Measurements from ENCODE around the gene OGN.
A peak's percentile ranks its signal among the peaks of the same experiment; 100 is the strongest.

OGN gene

GRCh38 chr9:92349771-92350739 is 54.3 kb downstream of the OGN start:
- H3K9me3 ChIP-seq (ENCODE audit: control insufficient read depth in 2 of 2, low read length in 2 of 2) = no peaks in the 10 kb centered on the region
- peak overlapping the region; percentile 53 for H3K27ac ChIP-seq (ENCODE audit: low read length)
- H3K9ac ChIP-seq (ENCODE audit: low read length in 2 of 2) = peak overlapping the region in 1 of 2 donors; percentile 57
- H3K4me1 ChIP-seq (ENCODE audit: control insufficient read depth, insufficient read depth, low read length) = peaks cover 5% of the 10 kb centered on the region
- H3K4me3 ChIP-seq (ENCODE audit: low read length in 2 of 2) = no peak overlapping the region
- H3K36me3 ChIP-seq (ENCODE audit: control insufficient read depth in 2 of 2, insufficient read depth in 2 of 2, low read length in 2 of 2) = no peaks in the 10 kb centered on the region
- H3K27me3 ChIP-seq (ENCODE audit: control insufficient read depth in 1 of 2, insufficient read depth in 2 of 2, low read length in 2 of 2) = no peaks in the 10 kb centered on the region

- H3K27ac ChIP-seq (ENCODE audit: low read length) = no peak overlapping the region
- H3K9ac ChIP-seq (ENCODE audit: low read length in 2 of 2) = no peak overlapping the region
- no peak overlapping the region for H3K4me3 ChIP-seq (ENCODE audit: low read length in 2 of 2)
- no peaks in the 10 kb centered on the region for H3K27me3 ChIP-seq (ENCODE audit: control insufficient read depth in 1 of 2, insufficient read depth in 2 of 2, low read length in 2 of 2)
- H3K36me3 ChIP-seq (ENCODE audit: control insufficient read depth in 2 of 2, insufficient read depth in 2 of 2, low read length in 2 of 2) = no peaks in the 10 kb centered on the region
- H3K9me3 ChIP-seq (ENCODE audit: control insufficient read depth in 2 of 2, low read length in 2 of 2) = no peaks in the 10 kb centered on the region
- H3K4me1 ChIP-seq (ENCODE audit: control insufficient read depth, insufficient read depth, low read length) = peaks cover 3% of the 10 kb centered on the region
These were observed 58.8 kb downstream of the OGN start for GRCh38 chr9:92345582-92345981.

- Histone ChIP-seq H3K4me1 (ENCODE audit: control insufficient read depth, insufficient read depth, low read length) (peaks cover 3% of the 10 kb centered on the region), H3K36me3 (ENCODE audit: control insufficient read depth in 2 of 2, insufficient read depth in 2 of 2, low read length in 2 of 2) (peaks cover 0 to 3% of the 10 kb centered on the region in 2 donors), H3K27ac (ENCODE audit: low read length) (peak overlapping the region; percentile 1), H3K4me3 (ENCODE audit: low read length in 2 of 2) (no peak overlapping the region), H3K27me3 (ENCODE audit: control insufficient read depth in 1 of 2, insufficient read depth in 2 of 2, low read length in 2 of 2) (no peaks in the 10 kb centered on the region), H3K9ac (ENCODE audit: low read length in 2 of 2) (no peak overlapping the region), H3K9me3 (ENCODE audit: control insufficient read depth in 2 of 2, low read length in 2 of 2) (no peaks in the 10 kb centered on the region)
These were observed 61.4 kb downstream of the OGN start for GRCh38 chr9:92342825-92343488.

- H3K36me3 ChIP-seq (ENCODE audit: control insufficient read depth in 2 of 2, insufficient read depth in 2 of 2, low read length in 2 of 2) = peaks cover 4 to 5% of the 10 kb centered on the region in 2 donors
- peaks cover 3% of the 10 kb centered on the region for H3K4me1 ChIP-seq (ENCODE audit: control insufficient read depth, insufficient read depth, low read length)
- no peak overlapping the region for H3K4me3 ChIP-seq (ENCODE audit: low read length in 2 of 2)
- peak overlapping the region; percentile 1 for H3K27ac ChIP-seq (ENCODE audit: low read length)
- H3K27me3 ChIP-seq (ENCODE audit: control insufficient read depth in 1 of 2, insufficient read depth in 2 of 2, low read length in 2 of 2) = no peaks in the 10 kb centered on the region
- no peaks in the 10 kb centered on the region for H3K9me3 ChIP-seq (ENCODE audit: control insufficient read depth in 2 of 2, low read length in 2 of 2)
- H3K9ac ChIP-seq (ENCODE audit: low read length in 2 of 2) = no peak overlapping the region
These were observed 62.8 kb downstream of the OGN start for GRCh38 chr9:92341578-92341977.

GRCh38 chr9:92333282-92333634 is 71.1 kb downstream of the OGN start:
- Histone ChIP-seq H3K4me3 (ENCODE audit: low read length in 2 of 2) (no peak overlapping the region), H3K4me1 (ENCODE audit: control insufficient read depth, insufficient read depth, low read length) (no peaks in the 10 kb centered on the region), H3K9me3 (ENCODE audit: control insufficient read depth in 2 of 2, low read length in 2 of 2) (no peaks in the 10 kb centered on the region), H3K27me3 (ENCODE audit: control insufficient read depth in 1 of 2, insufficient read depth in 2 of 2, low read length in 2 of 2) (no peaks in the 10 kb centered on the region), H3K27ac (ENCODE audit: low read length) (no peak overlapping the region), H3K36me3 (ENCODE audit: control insufficient read depth in 2 of 2, insufficient read depth in 2 of 2, low read length in 2 of 2) (peaks cover 4% of the 10 kb centered on the region in 2 donors), H3K9ac (ENCODE audit: low read length in 2 of 2) (no peak overlapping the region)

Measured in stomach smooth muscle (tissue), 2 donors.